Measurements from ENCODE around the gene ADIRF. TPM values are rescaled to one million over a fixed set of nuclear protein-coding genes. Genes with fewer than 3 reads are reported as not detected.
"Not testable (repeated sequence)": the region's sequence is repeated elsewhere in the genome, so short reads cannot be mapped to it uniquely, and the experiment has no call there.

Gene ADIRF
- polyA plus RNA-seq, 1 donor (not counting 4 experiments of a cell fraction or from before 2014, with no cell fraction given), result 157 TPM

- H4K20me1 ChIP-seq (ENCODE audit: control insufficient read depth, extremely low read depth, insufficient read depth, low read length); H2AFZ ChIP-seq (ENCODE audit: control insufficient read depth, low read length); DNase-seq (ENCODE audit: low read depth, low spot score); H3K27me3 ChIP-seq (ENCODE audit: control insufficient read depth, extremely low read depth, insufficient read depth, low read length); H3K36me3 ChIP-seq (ENCODE audit: control insufficient read depth in 2 of 2, extremely low read depth in 1 of 2, insufficient read depth in 2 of 2, low read length in 2 of 2); H3K4me1 ChIP-seq (ENCODE audit: control insufficient read depth, extremely low read depth, insufficient read depth, low read length); H3K9me3 ChIP-seq (ENCODE audit: control insufficient read depth, low read depth, low read length); H3K4me2 ChIP-seq (ENCODE audit: control insufficient read depth, extremely low read depth, insufficient read depth, low read depth, low read length); dilution Hi-C loops (cut with MboI; ENCODE audit: extremely low pct_ligation_motif_present, low sequenced_read_pairs); FAIRE-seq; H3K4me3 ChIP-seq (ENCODE audit: control insufficient read depth in 2 of 3, extremely low read depth in 1 of 3, insufficient read depth in 2 of 3, low read depth in 1 of 3, low read length in 3 of 3); H3K79me2 ChIP-seq (ENCODE audit: control insufficient read depth, insufficient read depth, low read length); H3K9me1 ChIP-seq (ENCODE audit: control insufficient read depth, extremely low read depth, insufficient read depth, low read length); H3K9ac ChIP-seq (ENCODE audit: control insufficient read depth, extremely low read depth, insufficient read depth, low read length): not testable (repeated sequence)
- peak overlapping the region; percentile 40 for H3K27ac ChIP-seq (ENCODE audit: control insufficient read depth, insufficient read depth, low read length)
Observed at GRCh38 chr10:87019504-87019903, 51.2 kb downstream of the ADIRF start.

- H3K4me1 ChIP-seq (ENCODE audit: control insufficient read depth, extremely low read depth, insufficient read depth, low read length); H3K9ac ChIP-seq (ENCODE audit: control insufficient read depth, extremely low read depth, insufficient read depth, low read length); H3K36me3 ChIP-seq (ENCODE audit: control insufficient read depth in 2 of 2, extremely low read depth in 1 of 2, insufficient read depth in 2 of 2, low read length in 2 of 2); H3K79me2 ChIP-seq (ENCODE audit: control insufficient read depth, insufficient read depth, low read length); dilution Hi-C loops (cut with MboI; ENCODE audit: extremely low pct_ligation_motif_present, low sequenced_read_pairs); H3K9me3 ChIP-seq (ENCODE audit: control insufficient read depth, low read depth, low read length); FAIRE-seq; H3K9me1 ChIP-seq (ENCODE audit: control insufficient read depth, extremely low read depth, insufficient read depth, low read length); H3K4me2 ChIP-seq (ENCODE audit: control insufficient read depth, extremely low read depth, insufficient read depth, low read depth, low read length); DNase-seq (ENCODE audit: low read depth, low spot score); H4K20me1 ChIP-seq (ENCODE audit: control insufficient read depth, extremely low read depth, insufficient read depth, low read length); H3K4me3 ChIP-seq (ENCODE audit: control insufficient read depth in 2 of 3, extremely low read depth in 1 of 3, insufficient read depth in 2 of 3, low read depth in 1 of 3, low read length in 3 of 3); H2AFZ ChIP-seq (ENCODE audit: control insufficient read depth, low read length); H3K27me3 ChIP-seq (ENCODE audit: control insufficient read depth, extremely low read depth, insufficient read depth, low read length): not testable (repeated sequence)
- peak within 1 kb of the TSS; percentile 40 for H3K27ac ChIP-seq (ENCODE audit: control insufficient read depth, insufficient read depth, low read length)
Observed at GRCh38 chr10:87020056-87020455, 51.8 kb downstream of the ADIRF start, which contains the start of gene FAM25A. Gene FAM25A, plus strand, starts transcription at chr10:87020294. Its CDS starts 31 bp downstream, at chr10:87020325.

Small RNA genes lying within 50 kb of the gene (small RNA-seq; reads per million reads assigned to genes)
- 0 reads per million in 3 experiments for gene BMS1P3 (ENCODE audit: insufficient read length in 3 of 3, low read depth in 3 of 3, low replicate concordance in 1 of 3)
- gene FAM25A (ENCODE audit: insufficient read length in 3 of 3, low read depth in 3 of 3, low replicate concordance in 1 of 3), result 0 to 0.25 (median 0) reads per million in 3 experiments

Other genes with a start within 250 kb of the ADIRF start
- 14.3 to 22.2 TPM (median 21.4 TPM) in 3 replicates for gene BMPR1A, start 211.9 kb upstream of the ADIRF start, polyA plus RNA-seq
- 11.7 to 13.9 TPM (median 13.8 TPM) in 3 replicates for gene MMRN2, start 10.9 kb upstream of the ADIRF start, polyA plus RNA-seq
- gene SNCG, start 9.9 kb upstream of the ADIRF start, polyA plus RNA-seq, result 6.8 to 13.1 TPM (median 7.2 TPM) in 3 replicates
- 11.7 to 27.6 TPM (median 25.2 TPM) in 3 replicates for gene FAM25A, start 51.8 kb downstream of the ADIRF start, polyA plus RNA-seq
- 82.1 to 124 TPM (median 106 TPM) in 3 replicates for gene GLUD1, start 126.4 kb downstream of the ADIRF start, polyA plus RNA-seq
- 7.6 to 15.8 TPM (median 10.2 TPM) in 3 replicates for gene SHLD2, start 126.7 kb downstream of the ADIRF start, polyA plus RNA-seq